Activated T-cell treated with anti-CD3 and anti-CD28 coated beads, Interleukin-2, amount 50 U/mL, for 1 hour (primary cell): Measurements from ENCODE around the gene CD300LF.

Source experiments
- DNase-seq: peaks from one replicate; pipeline ENCODE4 v3.0.0-alpha.2; 2020

The CD300LF gene

GRCh38 chr17:74729368-74729767, 16.6 kb upstream of the CD300LF start:
- no peak for DNase-seq

- DNase-seq = no peak
Observed at GRCh38 chr17:74728702-74729075, 16.0 kb upstream of the CD300LF start.

- DNase-seq = no peak
Observed at GRCh38 chr17:74728033-74728701, 15.4 kb upstream of the CD300LF start.

- no peak for DNase-seq
Observed at GRCh38 chr17:74725111-74725510, 12.4 kb upstream of the CD300LF start.

- DNase-seq = no peak
Observed at GRCh38 chr17:74723891-74724290, 11.2 kb upstream of the CD300LF start.

- DNase-seq = no peak
Observed at GRCh38 chr17:74722782-74723181, 10.1 kb upstream of the CD300LF start.

- no peak for DNase-seq
Observed at GRCh38 chr17:74720506-74720905, 7.8 kb upstream of the CD300LF start.

GRCh38 chr17:74715144-74715543, 2.4 kb upstream of the CD300LF start:
- no peak for DNase-seq

- no peak for DNase-seq
Observed at GRCh38 chr17:74713171-74713755, 540 bp upstream of the CD300LF start.

- DNase-seq = no peak
Observed at GRCh38 chr17:74712301-74712700, 422 bp downstream of the CD300LF start.

GRCh38 chr17:74711058-74711824, 1.5 kb downstream of the CD300LF start:
- DNase-seq = no peak

- no peak for DNase-seq
Observed at GRCh38 chr17:74704544-74704943, 8.2 kb downstream of the CD300LF start.

GRCh38 chr17:74703311-74703710, 9.4 kb downstream of the CD300LF start:
- DNase-seq = no peak

GRCh38 chr17:74702116-74702871, 10.4 kb downstream of the CD300LF start:
- no peak for DNase-seq

GRCh38 chr17:74699236-74699635, 13.5 kb downstream of the CD300LF start:
- no peak for DNase-seq

GRCh38 chr17:74698069-74698468, 14.7 kb downstream of the CD300LF start:
- DNase-seq = no peak

- no peak for DNase-seq
Observed at GRCh38 chr17:74697515-74697914, 15.2 kb downstream of the CD300LF start.

GRCh38 chr17:74695629-74696028, 17.1 kb downstream of the CD300LF start:
- no peak for DNase-seq

- no peak for DNase-seq
Observed at GRCh38 chr17:74694081-74694480, 18.6 kb downstream of the CD300LF start.

GRCh38 chr17:74691151-74691550, 21.6 kb downstream of the CD300LF start:
- DNase-seq = no peak

GRCh38 chr17:74690409-74690825, 22.3 kb downstream of the CD300LF start:
- no peak for DNase-seq

GRCh38 chr17:74687886-74688285, 24.8 kb downstream of the CD300LF start:
- no peak for DNase-seq

GRCh38 chr17:74686761-74687160, 26.0 kb downstream of the CD300LF start:
- no peak for DNase-seq
